Gastrocnemius medialis (tissue), 4 donors: ENCODE measurements around the gene PINK1.

Source experiments
- CTCF ChIP-seq, 5 experiments: fragments of 450-650 bp in 3 of 5; fragments of 200-600 bp in 2 of 5; sonication (generic) in 2 of 5; IDR thresholded peaks in 4 of 5; conservative IDR thresholded peaks in 1 of 5; 1 replicate in 4 of 5; 2 replicates in 1 of 5; pipeline ENCODE4 v1.5.1; 2016 to 2019; ENCODE audit warnings: antibody characterized with exemption in 5 of 5, mild to moderate bottlenecking in 3 of 5, moderate library complexity in 3 of 5
- POLR2A ChIP-seq, 2 donors: fragments of 450-650 bp; IDR thresholded peaks; one replicate each; pipeline ENCODE4 v1.6.1; 2017; ENCODE audit warnings: antibody characterized with exemption in 2 of 2, mild to moderate bottlenecking in 2 of 2, moderate library complexity in 2 of 2

GRCh38 chr1:20601129-20601825, 32.0 kb upstream of the PINK1 start:
- TF ChIP-seq CTCF (IDR thresholded peaks at IDR 0.05 in 4 of 5, conservative IDR thresholded peaks at IDR 0.05 in 1 of 5) (no peak), POLR2A (IDR thresholded peaks at IDR 0.05) (no peak)
